GM18868 (cell line): ENCODE measurements around the gene REEP3.
A peak's percentile ranks its signal among the peaks of the same experiment; 100 is the strongest.

Experiments
- ATAC-seq: cut with Tn5 transposase; IDR thresholded peaks from one replicate; pipeline ENCODE4 v1.9.1; 2021; ENCODE audit warnings: mild to moderate bottlenecking, moderate library complexity; ENCODE audit not compliant: unreplicated experiment

The REEP3 gene

GRCh38 chr10:63627396-63627795, 106.2 kb downstream of the REEP3 start:
- ATAC-seq = no peak

DNA sequence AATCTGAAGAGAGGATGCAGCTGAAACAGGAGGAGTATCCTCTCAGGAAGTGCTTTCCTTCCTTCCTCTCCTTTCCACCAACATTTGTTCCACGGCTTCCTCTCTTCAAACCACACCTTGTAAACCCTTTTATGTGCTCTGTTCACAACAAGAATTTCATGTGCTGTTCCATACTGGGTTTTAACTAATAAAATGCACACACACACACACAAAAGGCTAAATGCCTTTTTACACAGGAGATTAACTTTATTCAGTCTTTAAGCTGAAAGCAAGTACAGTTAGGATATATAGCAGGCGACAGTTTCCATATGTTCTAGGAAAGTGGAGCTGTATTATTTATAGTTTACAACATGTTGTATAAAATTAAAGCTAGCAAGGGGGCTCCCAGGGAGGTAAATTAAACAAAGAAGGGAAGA, 106.7 kb downstream of the REEP3 start:
- ATAC-seq = no peak

DNA sequence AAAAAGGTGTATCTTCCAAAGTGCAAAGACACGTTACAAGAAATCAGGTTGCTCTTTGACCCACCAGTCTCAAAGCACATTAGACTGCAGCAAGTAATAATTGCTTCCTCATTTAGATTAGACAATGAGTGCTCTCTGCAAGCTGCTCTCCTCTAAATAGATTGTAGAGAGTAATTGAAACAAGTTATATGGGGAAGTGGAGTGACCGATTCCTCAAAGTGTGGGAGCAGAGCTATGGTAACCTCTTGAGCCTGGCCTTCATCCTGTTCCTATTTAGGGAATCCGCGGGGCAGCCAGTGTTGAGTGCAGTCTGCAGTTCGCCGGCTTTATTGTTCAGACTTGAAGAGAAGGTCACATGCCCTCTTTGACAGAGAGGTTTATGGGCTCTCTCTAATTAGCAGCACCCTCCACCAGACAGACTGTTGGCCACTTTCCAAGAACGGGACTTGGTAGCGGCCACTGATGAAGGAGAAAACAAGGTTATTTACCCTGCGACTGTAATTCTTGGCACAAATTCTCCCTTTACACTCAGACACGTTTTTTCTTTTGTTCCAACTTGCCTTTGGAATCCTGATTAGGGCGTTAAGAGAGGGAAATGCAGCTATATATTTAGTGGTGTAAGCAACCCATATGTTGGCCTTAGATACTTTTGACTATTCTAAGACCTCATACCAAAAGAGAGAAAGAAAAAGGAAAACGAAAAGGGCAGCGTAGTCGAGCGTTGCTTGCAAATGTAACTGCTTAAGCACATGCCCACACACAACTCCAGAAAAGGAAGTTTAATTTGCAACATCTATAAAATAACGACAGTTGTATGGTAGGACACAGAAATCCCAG, 107.5 kb downstream of the REEP3 start:
- peak; percentile 29 for ATAC-seq

DNA sequence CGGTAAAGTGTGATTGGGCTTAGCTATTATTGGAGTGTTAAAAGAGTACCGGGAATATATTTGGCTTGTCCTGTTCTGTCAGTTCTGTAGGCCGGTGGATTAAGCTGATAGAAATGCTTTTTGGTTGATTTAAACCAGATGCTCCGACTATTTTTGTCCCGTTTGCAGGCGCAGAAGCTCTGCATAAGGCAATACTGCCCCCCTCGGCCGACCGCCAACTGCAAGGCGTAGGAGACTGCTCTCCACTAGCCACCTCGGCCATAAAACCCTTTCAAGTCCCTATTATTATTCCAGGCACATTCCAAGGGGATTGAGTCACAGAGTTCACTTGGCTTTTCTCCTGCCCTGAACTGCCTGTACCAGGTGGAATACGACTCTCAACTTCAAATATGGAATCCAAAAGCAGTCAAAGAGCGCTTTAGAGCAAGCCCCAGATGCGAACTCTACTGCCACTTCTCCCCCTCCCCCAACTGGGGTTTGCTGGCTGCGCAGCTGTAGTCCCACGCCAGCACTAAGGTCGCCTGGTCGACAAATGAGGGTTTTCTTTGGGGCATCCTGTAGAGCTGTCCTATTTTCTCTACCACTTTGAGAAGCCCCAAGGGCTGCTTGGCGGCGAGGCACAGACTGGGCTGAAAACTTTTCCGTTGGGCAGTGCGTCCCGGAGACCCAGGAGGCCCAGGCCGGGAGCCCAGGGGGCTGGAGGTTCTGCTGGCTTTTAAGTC, 108.3 kb downstream of the REEP3 start:
- ATAC-seq = peak; percentile 54

DNA sequence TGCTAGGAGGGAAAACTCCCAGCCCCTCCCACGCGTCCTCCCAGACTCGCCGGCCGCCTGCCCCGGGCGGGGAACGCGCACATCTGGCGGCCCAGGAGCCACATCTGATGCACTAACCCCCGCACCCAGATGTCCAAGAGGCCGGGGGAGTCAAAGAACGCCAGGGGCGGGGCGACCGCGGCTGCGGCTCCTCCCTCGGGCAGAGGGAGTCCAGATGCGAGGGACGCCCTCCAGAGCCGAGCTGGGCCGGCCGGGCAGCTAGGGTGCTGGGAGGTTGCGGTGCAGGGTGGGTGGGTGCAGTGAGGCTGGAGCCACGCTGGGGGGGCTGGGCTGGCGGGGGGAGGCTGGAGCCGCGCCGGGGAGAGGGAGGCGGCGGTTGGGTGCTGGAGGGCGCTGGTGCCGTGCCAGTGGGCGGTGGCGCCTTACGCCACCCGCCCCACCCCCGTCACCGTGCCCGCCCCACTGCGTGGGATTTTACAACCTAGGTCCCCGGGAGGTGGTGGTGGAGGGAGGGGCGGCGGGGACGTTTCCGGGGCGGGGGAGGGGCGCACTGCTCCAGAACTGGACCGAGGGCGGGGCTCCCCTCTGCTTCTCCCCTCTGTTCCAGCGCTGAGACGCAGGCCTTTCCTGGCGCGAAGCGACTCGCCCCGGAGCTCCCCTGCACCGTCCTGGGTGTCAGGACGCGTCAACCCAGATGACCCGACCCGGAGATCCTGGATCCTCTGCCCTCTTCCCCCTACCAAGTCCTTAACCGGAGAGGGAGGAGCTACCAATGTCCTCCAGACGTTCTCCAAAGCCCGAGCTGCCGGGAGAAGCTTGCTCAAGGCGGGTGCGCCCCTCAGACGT, 109.1 kb downstream of the REEP3 start:
- ATAC-seq = peak; percentile 54

DNA sequence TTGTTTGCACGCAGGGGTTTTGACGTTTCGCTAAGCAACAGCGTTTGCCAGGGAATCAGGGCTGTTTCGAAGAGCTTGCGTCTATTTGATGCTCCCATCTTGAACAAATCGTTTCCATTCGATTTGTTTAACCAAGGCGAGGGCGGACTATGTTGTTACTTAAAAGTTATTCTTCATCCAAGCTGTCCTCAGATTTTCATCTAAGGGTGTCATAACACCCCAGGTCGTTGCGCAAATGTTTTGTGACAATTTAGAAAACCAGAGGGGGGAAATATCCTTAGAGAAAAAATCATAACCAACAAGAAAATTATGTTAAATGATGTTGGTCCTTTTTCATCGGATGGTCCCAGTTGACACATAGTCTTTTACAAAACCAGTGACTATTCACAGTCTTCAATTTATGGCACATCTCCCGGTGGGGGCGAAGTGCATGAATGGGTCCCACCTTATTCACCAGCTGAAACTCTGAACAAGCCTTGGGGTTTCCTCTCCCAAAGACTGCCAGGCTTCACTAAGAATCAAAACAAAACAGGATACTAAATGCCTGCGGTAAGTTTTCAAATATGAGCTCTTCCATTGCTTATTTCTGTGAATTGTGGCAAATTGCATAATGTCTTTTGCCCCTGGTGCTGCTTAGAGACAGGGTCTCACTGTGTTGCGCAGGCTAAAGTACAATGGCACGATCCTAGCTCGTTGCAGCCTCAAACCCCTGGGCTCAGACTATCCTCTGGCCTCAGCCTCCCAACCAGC, 109.9 kb downstream of the REEP3 start:
- ATAC-seq = no peak

DNA sequence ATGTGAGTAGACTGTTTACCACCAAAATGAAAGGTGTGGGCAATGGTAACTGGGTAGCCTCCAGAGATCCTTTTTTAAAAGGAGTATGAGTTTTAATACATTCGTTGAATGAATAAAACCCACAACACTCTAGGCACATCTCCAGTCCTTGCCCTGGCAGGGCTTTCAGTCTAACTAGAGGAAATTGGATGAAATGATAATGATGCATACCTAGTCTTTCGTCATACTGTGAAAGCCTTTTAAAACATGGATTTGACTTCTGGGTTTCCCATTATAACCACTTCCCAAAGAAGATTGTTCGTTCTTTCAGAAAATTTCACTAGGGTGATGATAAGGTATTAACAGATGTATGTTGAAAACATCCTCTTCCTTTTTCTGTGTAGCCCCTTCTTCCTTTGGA, 110.8 kb downstream of the REEP3 start:
- no peak for ATAC-seq

DNA sequence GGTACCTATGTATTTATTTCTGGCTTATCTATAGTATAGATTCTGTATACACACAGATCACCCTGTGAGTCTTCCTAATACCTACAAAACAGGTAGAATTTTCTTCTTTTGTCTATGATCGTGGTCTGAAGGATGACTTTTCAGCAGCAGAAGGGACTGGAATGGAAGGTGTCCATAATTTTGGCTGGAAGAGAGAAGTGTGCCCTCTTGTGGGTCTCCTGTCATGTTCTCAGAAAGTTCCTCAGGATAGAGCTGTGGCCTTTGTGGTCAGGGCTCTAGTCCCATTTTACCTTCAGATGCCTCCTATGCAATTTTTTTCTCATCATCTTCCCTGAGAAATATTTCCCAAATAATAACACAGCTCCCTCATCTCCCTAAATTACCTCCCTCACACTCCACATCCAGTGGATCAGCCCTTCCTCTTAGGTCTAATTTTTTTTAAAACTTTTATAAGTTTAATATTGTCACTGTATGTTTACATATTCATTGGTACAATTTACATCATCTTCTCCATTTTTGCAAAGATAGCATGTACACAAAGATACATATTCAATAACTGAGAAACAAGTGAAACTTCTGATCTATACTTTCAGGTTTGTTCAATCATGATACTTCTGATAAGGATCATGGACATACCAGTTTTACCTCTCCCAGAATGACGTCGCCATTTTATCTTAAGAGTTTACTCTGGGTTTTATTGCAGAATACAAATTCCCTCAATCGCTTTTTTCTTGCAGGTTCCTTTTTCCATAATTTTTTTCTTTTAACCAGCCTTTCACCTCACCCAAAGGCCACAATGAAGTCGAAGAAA, 112.7 kb downstream of the REEP3 start:
- ATAC-seq = no peak

DNA sequence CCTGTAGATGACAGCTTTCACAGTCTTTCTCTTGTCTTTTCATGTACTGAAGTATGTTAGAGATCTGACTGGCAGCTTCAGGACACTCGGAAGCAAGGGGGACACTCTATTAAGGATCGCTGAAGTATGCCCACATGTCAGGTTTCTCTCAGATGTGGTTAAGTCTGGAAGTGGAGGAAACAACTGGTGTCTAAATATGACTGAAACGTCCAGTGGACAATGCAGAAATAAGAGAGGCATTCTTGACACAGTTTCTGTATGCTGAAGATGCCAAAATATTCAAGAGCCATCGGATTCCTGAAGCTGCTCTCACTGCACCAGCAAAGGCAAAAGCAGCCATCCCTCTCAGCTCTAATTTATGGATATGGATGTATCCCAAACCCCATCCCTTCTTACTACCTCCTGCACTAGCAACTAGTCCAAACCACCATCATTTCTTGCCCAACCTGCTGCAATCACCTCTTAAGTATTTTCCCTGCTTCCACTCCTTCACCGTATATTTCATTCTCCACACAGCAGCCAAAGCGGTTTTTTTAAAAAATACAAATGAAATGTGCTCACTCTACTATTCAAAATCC, 113.4 kb downstream of the REEP3 start:
- ATAC-seq = no peak

DNA sequence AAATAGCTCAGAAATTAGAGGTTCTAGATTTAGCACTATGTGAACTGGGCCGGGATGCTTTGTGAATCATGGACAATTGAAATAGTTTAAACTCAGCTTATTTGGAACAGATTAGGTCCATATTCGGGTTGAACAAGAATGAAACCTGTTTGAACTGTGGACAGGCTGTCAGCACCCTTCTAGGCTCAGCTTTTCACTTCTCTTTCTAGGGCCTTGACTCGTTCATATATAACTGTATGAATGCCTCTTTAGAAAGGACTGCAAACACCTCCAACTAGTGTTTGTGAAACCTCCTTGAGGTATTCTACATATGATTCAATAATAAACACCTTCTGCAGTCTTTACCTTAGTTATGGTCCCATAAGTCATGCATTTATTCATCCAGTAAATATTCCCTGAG, 115.6 kb downstream of the REEP3 start:
- peak; percentile 84 for ATAC-seq

GRCh38 chr10:63637901-63638327, 116.7 kb downstream of the REEP3 start:
- ATAC-seq = no peak

DNA sequence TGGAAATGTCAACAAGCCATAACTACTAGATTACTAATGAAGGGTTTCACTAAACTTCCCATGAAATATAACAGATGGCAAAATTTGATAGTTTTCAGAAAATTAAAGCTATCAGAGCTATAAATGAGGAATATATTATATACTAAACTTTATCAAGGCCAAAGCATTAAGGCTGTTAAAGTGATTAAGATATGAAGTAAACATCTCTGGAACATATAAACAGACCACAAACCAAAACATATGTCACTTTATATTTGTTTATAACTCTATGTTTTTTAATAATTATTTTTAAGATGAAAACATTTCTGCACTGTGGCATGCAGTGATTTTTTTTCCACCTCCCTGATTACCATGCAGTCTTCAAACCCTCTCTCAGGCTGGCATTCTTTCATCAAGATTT, 120.2 kb downstream of the REEP3 start:
- ATAC-seq = no peak

- ATAC-seq = no peak
These were observed 120.6 kb downstream of the REEP3 start for GRCh38 chr10:63641799-63642198.

DNA sequence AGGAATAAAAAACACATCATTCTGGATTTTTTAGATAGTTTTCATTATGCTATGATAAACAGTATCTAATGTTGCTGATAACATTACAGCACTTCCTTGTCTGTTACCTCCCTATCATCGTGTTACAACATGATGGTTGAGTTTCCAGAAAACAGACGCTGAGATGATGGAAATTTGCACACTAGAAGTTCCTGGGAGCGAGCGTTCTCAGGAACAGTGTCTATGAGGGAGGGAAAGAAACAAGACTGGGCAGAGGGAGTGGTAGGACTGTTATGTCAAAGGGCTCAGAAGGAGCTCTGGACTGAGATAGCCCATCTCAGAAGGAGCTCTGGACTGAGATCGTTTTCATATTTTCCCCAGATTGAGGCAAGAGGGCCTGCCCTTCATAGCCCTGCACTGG, 121.6 kb downstream of the REEP3 start:
- no peak for ATAC-seq

DNA sequence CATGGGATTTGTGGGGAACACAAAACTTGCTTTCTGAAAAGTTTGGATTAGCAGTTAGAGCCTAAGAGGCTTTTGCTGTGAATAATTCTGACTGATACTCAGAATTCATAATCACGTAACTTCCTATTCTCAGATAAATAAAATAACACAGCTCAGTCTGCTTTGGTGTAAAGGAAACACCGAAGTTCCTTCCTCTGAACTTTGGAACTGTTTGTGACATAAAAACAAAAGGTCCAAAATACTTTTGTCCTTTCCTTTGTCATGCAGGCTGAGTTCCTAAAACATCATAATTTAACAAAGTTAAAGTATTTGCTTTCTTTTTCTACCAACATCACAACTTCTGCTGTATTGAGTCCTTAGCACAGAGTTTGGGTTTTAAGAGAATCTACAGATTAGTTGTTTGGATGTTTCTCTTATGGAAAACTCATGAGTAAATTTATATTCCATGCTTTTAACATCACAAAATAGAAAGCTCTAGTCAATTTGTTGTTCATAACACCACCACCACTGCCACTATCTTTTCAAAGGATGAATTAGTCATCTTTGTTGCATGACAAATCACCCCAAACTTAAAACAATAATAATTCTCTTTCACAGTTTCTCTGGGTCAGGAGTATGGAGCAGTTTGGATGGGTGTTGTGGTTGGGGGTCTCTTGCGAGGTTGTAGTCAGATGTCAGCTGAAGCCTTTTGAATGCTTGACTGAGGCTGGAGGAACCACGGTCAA, 123.4 kb downstream of the REEP3 start:
- ATAC-seq = no peak

GRCh38 chr10:63645195-63645594, 124.0 kb downstream of the REEP3 start:
- ATAC-seq = no peak

DNA sequence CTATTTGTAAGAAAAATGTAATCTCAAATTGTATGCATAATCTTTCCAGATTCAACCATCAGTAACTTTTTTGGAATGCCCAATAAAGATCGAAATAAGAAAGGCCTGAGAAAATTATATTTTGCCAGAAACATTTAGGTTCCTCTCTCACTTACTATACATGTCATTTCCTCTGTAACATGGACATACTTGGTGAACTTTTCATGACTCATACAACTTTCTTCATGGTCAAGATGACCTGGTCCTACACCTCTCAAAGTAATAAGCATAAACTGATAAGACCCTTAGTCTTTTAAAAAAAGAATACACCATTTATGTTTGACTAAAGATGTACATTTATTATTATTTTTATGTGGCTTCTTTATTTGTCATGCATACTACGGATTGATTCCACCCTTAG, 125.3 kb downstream of the REEP3 start:
- ATAC-seq = peak; percentile 54

DNA sequence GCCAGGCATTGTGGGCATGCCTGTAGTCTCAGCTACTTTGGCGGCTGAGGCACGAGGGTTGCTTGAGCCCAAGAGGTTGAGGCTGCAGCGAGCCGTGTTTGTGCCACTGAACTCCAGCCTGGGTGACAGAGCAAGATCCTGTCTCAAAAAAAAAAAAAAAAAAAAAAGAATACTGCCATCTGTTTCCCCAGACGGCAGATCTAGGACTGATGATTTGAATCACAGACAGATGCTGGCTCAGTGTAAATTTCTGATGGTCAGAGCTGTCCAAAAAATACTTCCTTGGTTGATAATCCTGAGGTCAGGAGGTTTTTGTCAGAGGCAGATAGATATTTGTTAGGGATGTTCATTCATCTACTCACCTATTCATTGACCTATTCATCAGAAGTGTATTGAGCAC, 130.7 kb downstream of the REEP3 start:
- no peak for ATAC-seq

- no peak for ATAC-seq
These were observed 132.5 kb downstream of the REEP3 start for GRCh38 chr10:63653747-63654146.
